Measurements from ENCODE around the gene KIFC1. TPM values are rescaled to one million over a fixed set of nuclear protein-coding genes. Genes with fewer than 3 reads are reported as not detected.

KIFC1 gene
- total and polyA plus RNA-seq, 9 of the 15 experiments (the other 6 are each of a cell fraction or from before 2014, with no cell fraction given) = 1.3 to 95.2 (median 76.9) TPM

DNA sequence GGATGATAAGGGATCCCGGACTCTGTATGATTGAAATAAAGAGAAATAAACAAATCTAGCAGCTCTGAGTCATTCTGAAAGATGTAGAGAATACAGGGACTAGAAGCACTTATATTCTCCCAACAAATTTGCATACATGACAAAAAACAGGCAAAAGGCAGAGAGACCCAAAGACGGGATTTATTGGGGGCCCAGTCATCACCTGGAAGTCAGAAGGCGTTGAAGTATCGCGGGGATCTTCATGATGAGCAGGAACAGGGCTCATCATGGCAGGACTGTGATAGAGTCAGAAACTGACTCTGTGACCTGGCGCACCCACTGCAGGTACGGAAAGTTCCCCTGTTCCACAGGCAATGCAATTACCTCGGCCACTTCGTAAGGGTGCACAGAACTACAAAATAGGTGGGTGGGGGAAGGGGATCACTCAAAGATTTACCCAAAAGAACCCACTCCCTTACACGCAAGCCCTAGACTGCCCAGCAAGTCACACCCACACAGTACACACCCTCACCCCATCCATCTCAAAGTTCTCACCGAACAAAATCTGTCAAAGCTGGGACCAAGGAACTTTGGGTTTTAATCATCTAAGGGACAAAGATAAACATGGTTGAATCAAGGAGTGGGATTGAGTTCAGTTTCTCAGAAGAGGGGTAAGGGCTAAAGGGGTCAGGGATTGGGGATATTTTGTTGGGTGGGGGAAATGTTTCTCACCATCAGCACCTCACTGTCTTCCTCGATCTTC, 24.9 kb downstream of the KIFC1 start (continued):
- TF ChIP-seq NCOA2 (IDR thresholded peaks at IDR 0.05; ENCODE audit: partially characterized antibody in 2 of 2) (no peak), BHLHE40 (IDR thresholded peaks at IDR 0.05; ENCODE audit: low read length) (no peak), PRMT5 (CRISPR knock-in tag; IDR thresholded peaks at IDR 0.05) (no peak), PTRF (tag; IDR thresholded peaks at IDR 0.05) (no peak), ZNF134 (CRISPR knock-in tag; conservative IDR thresholded peaks at IDR 0.05) (no peak), SMARCA4 (IDR thresholded peaks at IDR 0.05) (no peak), ZNF12 (CRISPR knock-in tag; IDR thresholded peaks at IDR 0.05) (no peak), HNRNPH1 (optimal IDR thresholded peaks at IDR 0.05; ENCODE audit: low read depth, low read length) (no peak), LARP7 (IDR thresholded peaks at IDR 0.05) (no peak), RBFOX2 (IDR thresholded peaks at IDR 0.05; ENCODE audit: low read depth, low read length) (no peak), NR2C2 (CRISPR knock-in tag; IDR thresholded peaks at IDR 0.05) (no peak), NR2C2 (tag; IDR thresholded peaks at IDR 0.05) (no peak), MCM5 (IDR thresholded peaks at IDR 0.05; ENCODE audit: low read depth) (no peak), FOXA3 (CRISPR knock-in tag; conservative IDR thresholded peaks at IDR 0.05 in 1 of 2, IDR thresholded peaks at IDR 0.05 in 1 of 2) (no peak)
- TF ChIP-seq, protein P1, sequence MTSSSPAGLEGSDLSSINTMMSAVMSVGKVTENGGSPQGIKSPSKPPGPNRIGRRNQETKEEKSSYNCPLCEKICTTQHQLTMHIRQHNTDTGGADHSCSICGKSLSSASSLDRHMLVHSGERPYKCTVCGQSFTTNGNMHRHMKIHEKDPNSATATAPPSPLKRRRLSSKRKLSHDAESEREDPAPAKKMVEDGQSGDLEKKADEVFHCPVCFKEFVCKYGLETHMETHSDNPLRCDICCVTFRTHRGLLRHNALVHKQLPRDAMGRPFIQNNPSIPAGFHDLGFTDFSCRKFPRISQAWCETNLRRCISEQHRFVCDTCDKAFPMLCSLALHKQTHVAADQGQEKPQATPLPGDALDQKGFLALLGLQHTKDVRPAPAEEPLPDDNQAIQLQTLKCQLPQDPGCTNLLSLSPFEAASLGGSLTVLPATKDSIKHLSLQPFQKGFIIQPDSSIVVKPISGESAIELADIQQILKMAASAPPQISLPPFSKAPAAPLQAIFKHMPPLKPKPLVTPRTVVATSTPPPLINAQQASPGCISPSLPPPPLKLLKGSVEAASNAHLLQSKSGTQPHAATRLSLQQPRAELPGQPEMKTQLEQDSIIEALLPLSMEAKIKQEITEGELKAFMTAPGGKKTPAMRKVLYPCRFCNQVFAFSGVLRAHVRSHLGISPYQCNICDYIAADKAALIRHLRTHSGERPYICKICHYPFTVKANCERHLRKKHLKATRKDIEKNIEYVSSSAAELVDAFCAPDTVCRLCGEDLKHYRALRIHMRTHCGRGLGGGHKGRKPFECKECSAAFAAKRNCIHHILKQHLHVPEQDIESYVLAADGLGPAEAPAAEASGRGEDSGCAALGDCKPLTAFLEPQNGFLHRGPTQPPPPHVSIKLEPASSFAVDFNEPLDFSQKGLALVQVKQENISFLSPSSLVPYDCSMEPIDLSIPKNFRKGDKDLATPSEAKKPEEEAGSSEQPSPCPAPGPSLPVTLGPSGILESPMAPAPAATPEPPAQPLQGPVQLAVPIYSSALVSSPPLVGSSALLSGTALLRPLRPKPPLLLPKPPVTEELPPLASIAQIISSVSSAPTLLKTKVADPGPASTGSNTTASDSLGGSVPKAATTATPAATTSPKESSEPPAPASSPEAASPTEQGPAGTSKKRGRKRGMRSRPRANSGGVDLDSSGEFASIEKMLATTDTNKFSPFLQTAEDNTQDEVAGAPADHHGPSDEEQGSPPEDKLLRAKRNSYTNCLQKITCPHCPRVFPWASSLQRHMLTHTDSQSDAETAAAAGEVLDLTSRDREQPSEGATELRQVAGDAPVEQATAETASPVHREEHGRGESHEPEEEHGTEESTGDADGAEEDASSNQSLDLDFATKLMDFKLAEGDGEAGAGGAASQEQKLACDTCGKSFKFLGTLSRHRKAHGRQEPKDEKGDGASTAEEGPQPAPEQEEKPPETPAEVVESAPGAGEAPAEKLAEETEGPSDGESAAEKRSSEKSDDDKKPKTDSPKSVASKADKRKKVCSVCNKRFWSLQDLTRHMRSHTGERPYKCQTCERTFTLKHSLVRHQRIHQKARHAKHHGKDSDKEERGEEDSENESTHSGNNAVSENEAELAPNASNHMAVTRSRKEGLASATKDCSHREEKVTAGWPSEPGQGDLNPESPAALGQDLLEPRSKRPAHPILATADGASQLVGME (CRISPR knock-in tag; IDR thresholded peaks at IDR 0.05) = no peak
- TF ChIP-seq, protein P2, sequence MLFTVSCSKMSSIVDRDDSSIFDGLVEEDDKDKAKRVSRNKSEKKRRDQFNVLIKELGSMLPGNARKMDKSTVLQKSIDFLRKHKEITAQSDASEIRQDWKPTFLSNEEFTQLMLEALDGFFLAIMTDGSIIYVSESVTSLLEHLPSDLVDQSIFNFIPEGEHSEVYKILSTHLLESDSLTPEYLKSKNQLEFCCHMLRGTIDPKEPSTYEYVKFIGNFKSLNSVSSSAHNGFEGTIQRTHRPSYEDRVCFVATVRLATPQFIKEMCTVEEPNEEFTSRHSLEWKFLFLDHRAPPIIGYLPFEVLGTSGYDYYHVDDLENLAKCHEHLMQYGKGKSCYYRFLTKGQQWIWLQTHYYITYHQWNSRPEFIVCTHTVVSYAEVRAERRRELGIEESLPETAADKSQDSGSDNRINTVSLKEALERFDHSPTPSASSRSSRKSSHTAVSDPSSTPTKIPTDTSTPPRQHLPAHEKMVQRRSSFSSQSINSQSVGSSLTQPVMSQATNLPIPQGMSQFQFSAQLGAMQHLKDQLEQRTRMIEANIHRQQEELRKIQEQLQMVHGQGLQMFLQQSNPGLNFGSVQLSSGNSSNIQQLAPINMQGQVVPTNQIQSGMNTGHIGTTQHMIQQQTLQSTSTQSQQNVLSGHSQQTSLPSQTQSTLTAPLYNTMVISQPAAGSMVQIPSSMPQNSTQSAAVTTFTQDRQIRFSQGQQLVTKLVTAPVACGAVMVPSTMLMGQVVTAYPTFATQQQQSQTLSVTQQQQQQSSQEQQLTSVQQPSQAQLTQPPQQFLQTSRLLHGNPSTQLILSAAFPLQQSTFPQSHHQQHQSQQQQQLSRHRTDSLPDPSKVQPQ (CRISPR knock-in tag; IDR thresholded peaks at IDR 0.05; ENCODE audit: borderline replicate concordance) = no peak
- TF ChIP-seq, protein P3, sequence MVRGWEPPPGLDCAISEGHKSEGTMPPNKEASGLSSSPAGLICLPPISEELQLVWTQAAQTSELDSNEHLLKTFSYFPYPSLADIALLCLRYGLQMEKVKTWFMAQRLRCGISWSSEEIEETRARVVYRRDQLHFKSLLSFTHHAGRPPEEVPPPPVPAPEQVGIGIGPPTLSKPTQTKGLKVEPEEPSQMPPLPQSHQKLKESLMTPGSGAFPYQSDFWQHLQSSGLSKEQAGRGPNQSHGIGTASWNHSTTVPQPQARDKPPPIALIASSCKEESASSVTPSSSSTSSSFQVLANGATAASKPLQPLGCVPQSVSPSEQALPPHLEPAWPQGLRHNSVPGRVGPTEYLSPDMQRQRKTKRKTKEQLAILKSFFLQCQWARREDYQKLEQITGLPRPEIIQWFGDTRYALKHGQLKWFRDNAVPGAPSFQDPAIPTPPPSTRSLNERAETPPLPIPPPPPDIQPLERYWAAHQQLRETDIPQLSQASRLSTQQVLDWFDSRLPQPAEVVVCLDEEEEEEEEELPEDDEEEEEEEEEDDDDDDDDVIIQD (CRISPR knock-in tag; IDR thresholded peaks at IDR 0.05) = no peak
- TF ChIP-seq, protein P4, sequence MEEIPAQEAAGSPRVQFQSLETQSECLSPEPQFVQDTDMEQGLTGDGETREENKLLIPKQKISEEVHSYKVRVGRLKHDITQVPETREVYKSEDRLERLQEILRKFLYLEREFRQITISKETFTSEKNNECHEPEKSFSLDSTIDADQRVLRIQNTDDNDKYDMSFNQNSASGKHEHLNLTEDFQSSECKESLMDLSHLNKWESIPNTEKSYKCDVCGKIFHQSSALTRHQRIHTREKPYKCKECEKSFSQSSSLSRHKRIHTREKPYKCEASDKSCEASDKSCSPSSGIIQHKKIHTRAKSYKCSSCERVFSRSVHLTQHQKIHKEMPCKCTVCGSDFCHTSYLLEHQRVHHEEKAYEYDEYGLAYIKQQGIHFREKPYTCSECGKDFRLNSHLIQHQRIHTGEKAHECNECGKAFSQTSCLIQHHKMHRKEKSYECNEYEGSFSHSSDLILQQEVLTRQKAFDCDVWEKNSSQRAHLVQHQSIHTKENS (CRISPR knock-in tag; IDR thresholded peaks at IDR 0.05) = no peak
